RWPE2 (cell line): ENCODE data around the gene RELA.

ENCODE experiments used
- ATAC-seq: fragments of 200-7000 bp; cut with Tn5 transposase; 3 replicates; pipeline ENCODE4 v1.9.1; 2021; ENCODE audit warnings: low read depth
- DNase-seq: peaks from one replicate; pipeline ENCODE4 v3.0.0-alpha.2; 2020; ENCODE audit warnings: low spot score
- H3K27ac ChIP-seq: fragments of 450-650 bp; 2 replicates; pipeline ENCODE4 v1.5.1; 2017; ENCODE audit warnings: mild to moderate bottlenecking; ENCODE audit not compliant: poor library complexity, severe bottlenecking
- H3K27me3 ChIP-seq: fragments of 250-450 bp; sonication (Bioruptor Pico); 2 replicates; pipeline ENCODE4 v1.5.1; 2021; ENCODE audit warnings: mild to moderate bottlenecking, moderate library complexity; ENCODE audit not compliant: insufficient read depth, poor library complexity, severe bottlenecking
- H3K36me3 ChIP-seq: fragments of 250-450 bp; sonication (Bioruptor Pico); 2 replicates; pipeline ENCODE4 v1.5.1; 2020; ENCODE audit warnings: low read depth, mild to moderate bottlenecking, moderate library complexity
- H3K4me1 ChIP-seq: fragments of 250-450 bp; sonication (Bioruptor Pico); 2 replicates; pipeline ENCODE4 v1.5.1; 2021; ENCODE audit warnings: mild to moderate bottlenecking, moderate library complexity; ENCODE audit not compliant: insufficient read depth, poor library complexity, severe bottlenecking
- H3K4me3 ChIP-seq: fragments of 250-450 bp; sonication (Bioruptor Pico); 2 replicates; pipeline ENCODE4 v1.5.1; 2021; ENCODE audit warnings: mild to moderate bottlenecking, moderate library complexity; ENCODE audit not compliant: severe bottlenecking
- H3K9me3 ChIP-seq: fragments of 250-450 bp; sonication (Bioruptor Pico); 2 replicates; pipeline ENCODE4 v1.5.1; 2021; ENCODE audit warnings: mild to moderate bottlenecking, moderate library complexity; ENCODE audit not compliant: severe bottlenecking
- CTCF ChIP-seq: fragments of 450-650 bp; IDR thresholded peaks from one replicate; pipeline ENCODE4 v1.5.1; 2017; ENCODE audit warnings: mild to moderate bottlenecking, moderate library complexity; ENCODE audit not compliant: poor library complexity, severe bottlenecking

Gene RELA

GRCh38 chr11:65637794-65638419, 24.8 kb downstream of the RELA start, which contains the start of gene SIPA1:
Gene SIPA1, plus strand, starts transcription at chr11:65638101. Its CDS starts 2,821 bp downstream, at chr11:65640922.
- peak within 1 kb of the TSS; percentile 70 for H3K27ac ChIP-seq
- peak; percentile 43 for TF ChIP-seq CTCF
- DNase-seq (no peak), ATAC-seq (peak; percentile 83)
- peaks cover 27% of the 10 kb centered on the region for H3K36me3 ChIP-seq
- H3K27me3 ChIP-seq = no peaks in the 10 kb centered on the region
- peak within 1 kb of the TSS; percentile 56 for H3K4me3 ChIP-seq
- H3K4me1 ChIP-seq = no peaks in the 10 kb centered on the region
- H3K9me3 ChIP-seq = no peaks in the 10 kb centered on the region

- no peak for DNase-seq
- peak overlapping the region; percentile 70 for H3K27ac ChIP-seq
- H3K4me3 ChIP-seq = no peak overlapping the region
- no peak for TF ChIP-seq CTCF
- H3K4me1 ChIP-seq = no peaks in the 10 kb centered on the region
- no peaks in the 10 kb centered on the region for H3K27me3 ChIP-seq
- no peak for ATAC-seq
- peaks cover 27% of the 10 kb centered on the region for H3K36me3 ChIP-seq
- no peaks in the 10 kb centered on the region for H3K9me3 ChIP-seq
These were observed 25.6 kb downstream of the RELA start for GRCh38 chr11:65637032-65637557.

- no peak overlapping the region for H3K27ac ChIP-seq
- peaks cover 27% of the 10 kb centered on the region for H3K36me3 ChIP-seq
- no peaks in the 10 kb centered on the region for H3K9me3 ChIP-seq
- H3K27me3 ChIP-seq = no peaks in the 10 kb centered on the region
- TF ChIP-seq CTCF = no peak
- H3K4me1 ChIP-seq = no peaks in the 10 kb centered on the region
- ATAC-seq = no peak
- H3K4me3 ChIP-seq = no peak overlapping the region
- DNase-seq = no peak
These were observed 26.3 kb downstream of the RELA start for GRCh38 chr11:65636108-65637031.

GRCh38 chr11:65634905-65635731, 27.6 kb downstream of the RELA start:
- peaks cover 27% of the 10 kb centered on the region for H3K36me3 ChIP-seq
- DNase-seq = no peak
- no peaks in the 10 kb centered on the region for H3K27me3 ChIP-seq
- H3K4me1 ChIP-seq = no peaks in the 10 kb centered on the region
- H3K27ac ChIP-seq = no peak overlapping the region
- no peak overlapping the region for H3K4me3 ChIP-seq
- no peak for ATAC-seq
- H3K9me3 ChIP-seq = no peaks in the 10 kb centered on the region
- TF ChIP-seq CTCF = no peak
